Thyroid gland (tissue), 4 donors: ENCODE data around the gene PADI1.

ENCODE experiments used
- CTCF ChIP-seq, 6 experiments: fragments of 200-600 bp in 3 of 6; fragments of 450-650 bp in 3 of 6; sonication (generic) in 3 of 6; IDR thresholded peaks; one replicate each; pipeline ENCODE4 v1.5.1; 2016 to 2019; ENCODE audit warnings: antibody characterized with exemption in 6 of 6, mild to moderate bottlenecking in 2 of 6, inconsistent platforms in 1 of 6, moderate library complexity in 1 of 6
- POLR2A ChIP-seq, 2 donors: fragments of 450-650 bp; IDR thresholded peaks; one replicate each; pipeline ENCODE4 v1.6.1; 2017; ENCODE audit warnings: antibody characterized with exemption in 2 of 2, mild to moderate bottlenecking in 2 of 2, moderate library complexity in 1 of 2

GRCh38 chr1:17190010-17190995 lies 14.6 kb upstream of the PADI1 start:
- TF ChIP-seq CTCF (IDR thresholded peaks at IDR 0.05) (no peak), POLR2A (IDR thresholded peaks at IDR 0.05) (no peak)
